Transverse colon (tissue), 4 donors: ENCODE data around the gene KDF1. TPM values are rescaled to one million over a fixed set of nuclear protein-coding genes. Genes with fewer than 3 reads are reported as not detected.

ENCODE experiments used
- DNase-seq: peaks from one replicate; pipeline ENCODE4 v3.0.0-alpha.2; 2019
- H3K27ac ChIP-seq, 4 donors: fragments of 200-600 bp; sonication (generic); 2 replicates each; pipeline ENCODE4 v1.5.1; 2016 to 2018; ENCODE audit warnings: inconsistent platforms in 4 of 4
- H3K27me3 ChIP-seq: fragments of 200-600 bp; sonication (generic); 2 replicates; pipeline ENCODE4 v1.5.1; 2017; ENCODE audit warnings: inconsistent platforms
- H3K36me3 ChIP-seq, 4 donors: fragments of 200-600 bp; sonication (generic); 2 replicates each; pipeline ENCODE4 v1.5.1; 2017 to 2019; ENCODE audit warnings: inconsistent platforms in 4 of 4
- H3K4me1 ChIP-seq, 4 donors: fragments of 200-600 bp; sonication (generic); 2 replicates each; pipeline ENCODE4 v1.5.1; 2017 to 2020; ENCODE audit warnings: inconsistent platforms in 4 of 4
- H3K4me3 ChIP-seq, 4 donors: fragments of 200-600 bp; sonication (generic); 1 replicate in 1 of 4; 2 replicates in 3 of 4; pipeline versions ENCODE4 v1.5.1 to v1.6.1; 2017 to 2019; ENCODE audit warnings: inconsistent platforms in 4 of 4
- H3K9me3 ChIP-seq, 2 donors: fragments of 200-600 bp; sonication (generic); 2 replicates each; pipeline ENCODE4 v1.5.1; 2017 to 2019; ENCODE audit warnings: inconsistent platforms in 2 of 2
- CTCF ChIP-seq, 5 experiments: fragments of 200-600 bp in 3 of 5; fragments of 450-650 bp in 2 of 5; sonication (generic) in 3 of 5; IDR thresholded peaks; 1 replicate in 2 of 5; 2 replicates in 3 of 5; pipeline ENCODE4 v1.5.1; 2016 to 2017; ENCODE audit warnings: antibody characterized with exemption in 5 of 5, inconsistent platforms in 3 of 5, mild to moderate bottlenecking in 2 of 5, moderate library complexity in 1 of 5
- EP300 ChIP-seq: sonication (generic); formaldehyde crosslinking; IDR thresholded peaks from one replicate; pipeline ENCODE4 v1.6.1; 2017; ENCODE audit warnings: antibody characterized with exemption, low read depth
- POLR2A ChIP-seq: fragments of 450-650 bp; IDR thresholded peaks from one replicate; pipeline ENCODE4 v1.6.1; 2016; ENCODE audit warnings: antibody characterized with exemption, mild to moderate bottlenecking, moderate library complexity
- POLR2AphosphoS5 ChIP-seq, 3 donors: sonication (generic); formaldehyde crosslinking; IDR thresholded peaks; one replicate each; pipeline ENCODE4 v1.6.1; 2016; ENCODE audit warnings: antibody characterized with exemption in 3 of 3
- WGBS, 2 donors: methylation state at CpG; one replicate each; pipeline ENCODE4 v1.1.5; 2018; ENCODE audit warnings: low coverage in 1 of 2; 5-methylcytosine and 5-hydroxymethylcytosine counted together
- in situ Hi-C, 4 donors: fragments of 200-750 bp; cut with MboI; loops; one replicate each; pipeline versions ENCODE4 v1.15.0 to v1.15.1; 2017; ENCODE audit warnings: low sequenced_read_pairs in 3 of 4, low pct_ligation_motif_present in 1 of 4, low pct_unique_long_range_greater_than_20kb in 1 of 4
- intact Hi-C: fragments of 100-400 bp; cut with DNase I; formaldehyde crosslinking; loops from one replicate; pipeline ENCODE4 v1.15.1; 2023; ENCODE audit warnings: low total_unique reads
- total RNA-seq, 4 donors: library from RNA; depleted of rRNA; stranded (reverse); fragments of >200 nt; gene quantifications; one replicate each; pipeline ENCODE4 v1.1.0, GENCODE V29; 2016

KDF1 gene
- total RNA-seq, 4 donors from 2014 or later: 11.6 to 36.2 (median 29.8) TPM

DNA sequence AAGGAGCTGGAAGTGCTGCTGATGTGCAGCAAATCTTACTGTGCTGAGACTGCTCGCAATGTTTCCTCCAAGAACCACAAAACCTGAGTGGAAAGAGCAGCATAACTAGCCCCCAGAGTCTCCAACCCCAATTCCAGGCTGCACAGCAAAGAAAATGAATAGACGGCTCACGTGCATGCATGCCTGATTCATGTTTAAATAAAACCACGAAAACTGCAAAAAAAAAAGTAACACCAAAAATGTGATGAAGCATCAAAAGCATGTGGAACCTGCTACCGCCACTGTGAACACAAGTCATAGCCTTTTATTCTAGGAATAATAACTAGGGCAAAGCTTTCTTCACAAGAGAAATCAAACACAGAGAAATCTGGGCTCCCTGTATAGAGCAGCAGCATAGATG, 23.6 kb upstream of the KDF1 start:
- H3K4me1 ChIP-seq: no peaks in the 10 kb centered on the region
- 51 to 70% methylated on average over 3 to 5 of the region's 5 CpGs for WGBS, 2 donors
- no peaks in the 10 kb centered on the region for H3K36me3 ChIP-seq
- no peak overlapping the region for H3K4me3 ChIP-seq
- TF ChIP-seq POLR2AphosphoS5 (IDR thresholded peaks at IDR 0.05) (no peak), EP300 (no peak), POLR2A (no peak), CTCF (IDR thresholded peaks at IDR 0.05) (no peak)
- peaks cover 9% of the 10 kb centered on the region for H3K27me3 ChIP-seq
- no peaks in the 10 kb centered on the region for H3K9me3 ChIP-seq
- H3K27ac ChIP-seq: no peak overlapping the region
- intact Hi-C loops (no loop called here), in situ Hi-C loops (no loop called here)
- DNase-seq: no peak

DNA sequence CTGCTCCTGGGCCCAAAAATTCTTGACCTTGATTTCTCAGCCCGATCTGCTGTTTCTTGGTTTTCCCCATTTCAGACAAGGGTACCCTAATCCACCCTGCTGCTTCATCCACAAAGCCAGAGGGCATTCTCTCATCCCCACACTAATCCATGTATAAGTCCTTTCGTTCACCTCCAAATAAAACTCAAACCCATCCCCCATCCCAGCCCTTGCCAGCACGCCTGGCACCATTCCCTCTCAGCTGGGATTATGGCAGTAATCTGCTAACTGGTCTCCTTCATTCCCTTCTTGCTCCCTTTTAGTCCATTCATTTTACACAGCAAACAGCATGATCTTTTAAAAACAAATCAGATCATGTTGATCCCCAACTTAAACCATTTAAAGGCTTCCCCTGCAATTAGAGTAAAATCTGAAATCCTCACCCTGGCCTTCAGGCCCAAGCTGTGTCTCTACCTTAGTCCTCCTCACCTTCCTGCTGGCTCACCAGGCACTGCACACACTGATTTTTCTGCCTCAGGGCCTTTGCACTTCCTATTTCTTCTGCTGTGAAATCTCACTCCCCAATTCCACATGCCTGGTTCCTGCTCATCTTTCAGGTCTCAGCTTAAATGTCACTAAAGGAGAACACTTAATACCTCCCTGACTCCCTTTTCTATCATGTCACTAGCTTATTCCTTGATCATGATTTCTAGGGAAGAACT, 21.0 kb upstream of the KDF1 start:
- in situ Hi-C loops (no loop called here), intact Hi-C loops (no loop called here)
- WGBS, 2 donors: 82 to 87% methylated on average over 3 of the region's 3 CpGs
- TF ChIP-seq CTCF (IDR thresholded peaks at IDR 0.05) (no peak), POLR2AphosphoS5 (IDR thresholded peaks at IDR 0.05) (no peak), POLR2A (no peak), EP300 (no peak)
- H3K4me1 ChIP-seq: no peaks in the 10 kb centered on the region
- no peak overlapping the region for H3K27ac ChIP-seq
- H3K36me3 ChIP-seq: no peaks in the 10 kb centered on the region
- no peak for DNase-seq
- H3K27me3 ChIP-seq: peaks cover 9% of the 10 kb centered on the region
- H3K9me3 ChIP-seq: no peaks in the 10 kb centered on the region
- H3K4me3 ChIP-seq: no peak overlapping the region

GRCh38 chr1:26978901-26979300, 18.6 kb upstream of the KDF1 start:
- Histone ChIP-seq H3K27ac (no peak overlapping the region), H3K27me3 (peaks cover under 1% of the 10 kb centered on the region), H3K9me3 (no peaks in the 10 kb centered on the region), H3K4me1 (no peaks in the 10 kb centered on the region), H3K4me3 (no peak overlapping the region), H3K36me3 (no peaks in the 10 kb centered on the region)
- in situ Hi-C loops (no loop called here), intact Hi-C loops (no loop called here)
- TF ChIP-seq EP300: no peak
- 73 to 77% methylated on average over 2 of the region's 2 CpGs for WGBS, 2 donors
- no peak for DNase-seq

GRCh38 chr1:26976621-26977510, 16.6 kb upstream of the KDF1 start:
- H3K9me3 ChIP-seq: no peaks in the 10 kb centered on the region

More at GRCh38 chr1:26976621-26977510, 16.6 kb upstream of the KDF1 start:
- no peak overlapping the region for H3K27ac ChIP-seq
- 59 to 82% methylated on average over 3 of the region's 3 CpGs for WGBS, 2 donors
- H3K36me3 ChIP-seq: no peaks in the 10 kb centered on the region
- H3K4me3 ChIP-seq: no peak overlapping the region
- H3K4me1 ChIP-seq: no peaks in the 10 kb centered on the region
- no peaks in the 10 kb centered on the region for H3K27me3 ChIP-seq
- TF ChIP-seq CTCF (IDR thresholded peaks at IDR 0.05) (no peak), POLR2A (no peak), EP300 (no peak), POLR2AphosphoS5 (IDR thresholded peaks at IDR 0.05) (no peak)
- in situ Hi-C loops: no loop called here
- DNase-seq: no peak
- intact Hi-C loops: no loop called here
